GM18505 (cell line): ENCODE results near the gene SLC37A4.
A peak's percentile ranks its signal among the peaks of the same experiment; 100 is the strongest.
"Not testable (repeated sequence)": the region's sequence is repeated elsewhere in the genome, so short reads cannot be mapped to it uniquely, and the experiment has no call there.

Source experiments
- ATAC-seq: cut with Tn5 transposase; IDR thresholded peaks from one replicate; pipeline ENCODE4 v1.9.1; 2021; ENCODE audit not compliant: unreplicated experiment
- POLR2A ChIP-seq: IDR thresholded peaks from 4 replicates; pipeline ENCODE4 v1.6.1; 2011; ENCODE audit warnings: borderline replicate concordance; ENCODE audit not compliant: insufficient read depth, insufficient read length; ENCODE audit errors: extremely low read depth

Gene SLC37A4

DNA sequence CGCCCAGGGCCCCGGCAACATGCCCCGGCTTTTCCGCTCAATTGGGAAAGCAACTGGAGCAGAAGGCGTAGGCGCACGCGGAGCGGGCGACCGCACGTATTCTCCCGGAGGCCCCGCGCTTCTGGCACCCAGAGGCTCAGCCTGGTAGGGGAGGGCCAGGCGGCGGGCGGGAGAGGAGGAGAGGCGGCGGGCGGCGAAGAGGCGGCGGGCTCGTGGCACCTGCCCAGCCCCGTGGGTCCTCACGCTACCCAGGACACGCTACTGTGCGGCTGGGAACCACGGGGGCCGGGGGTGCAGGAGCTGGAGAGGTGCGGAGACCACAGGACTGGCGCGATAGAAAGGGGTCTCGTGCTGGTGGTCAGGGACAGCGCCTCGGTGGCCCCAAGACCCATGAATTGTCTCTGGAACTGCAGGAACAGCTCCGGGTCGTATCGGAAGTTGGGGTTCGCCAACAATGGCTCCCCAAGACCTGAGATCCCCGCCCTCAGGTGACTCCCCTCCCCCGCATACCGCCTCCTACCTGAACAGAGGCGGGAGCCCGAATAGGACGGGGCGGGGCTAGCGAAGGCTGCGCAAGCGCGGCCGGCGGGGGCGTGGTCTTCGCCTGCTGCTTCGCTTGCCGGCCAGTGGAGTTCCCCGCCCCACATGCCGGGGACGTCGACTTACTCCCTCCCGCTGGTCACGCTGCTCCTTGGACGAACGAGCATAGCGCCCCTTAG lies at the start of gene SLC37A4:
Gene SLC37A4, minus strand, starts transcription at position 549 of the 719 bp plus-strand sequence.
- ATAC-seq = peak; percentile 93
- TF ChIP-seq POLR2A = peak; percentile 71

DNA sequence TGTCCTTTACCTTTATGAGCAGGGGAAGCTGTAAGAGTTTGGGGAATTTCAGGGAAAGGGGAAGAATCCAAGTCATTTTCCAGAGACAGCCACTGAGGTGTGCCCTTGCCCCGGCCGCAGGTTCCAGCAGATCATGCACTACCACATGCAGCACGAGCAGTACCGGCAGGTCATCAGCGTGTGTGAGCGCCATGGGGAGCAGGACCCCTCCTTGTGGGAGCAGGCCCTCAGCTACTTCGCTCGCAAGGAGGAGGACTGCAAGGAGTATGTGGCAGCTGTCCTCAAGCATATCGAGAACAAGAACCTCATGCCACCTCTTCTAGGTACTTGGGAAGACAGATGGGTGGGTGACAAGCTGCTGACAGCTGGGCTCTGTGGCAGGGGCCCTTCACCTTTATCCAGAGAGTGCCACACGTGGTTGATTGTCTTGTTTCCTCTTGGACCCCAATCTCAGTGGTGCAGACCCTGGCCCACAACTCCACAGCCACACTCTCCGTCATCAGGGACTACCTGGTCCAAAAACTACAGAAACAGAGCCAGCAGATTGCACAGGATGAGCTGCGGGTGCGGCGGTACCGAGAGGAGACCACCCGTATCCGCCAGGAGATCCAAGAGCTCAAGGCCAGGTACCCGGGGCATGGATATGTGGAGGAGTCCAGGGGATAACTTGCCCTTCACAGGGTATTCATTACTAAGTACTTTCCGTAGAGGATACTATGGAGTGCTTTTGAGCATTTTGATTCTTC lies 48.2 kb upstream of the SLC37A4 start:
- no peak for ATAC-seq
- TF ChIP-seq POLR2A = no peak

DNA sequence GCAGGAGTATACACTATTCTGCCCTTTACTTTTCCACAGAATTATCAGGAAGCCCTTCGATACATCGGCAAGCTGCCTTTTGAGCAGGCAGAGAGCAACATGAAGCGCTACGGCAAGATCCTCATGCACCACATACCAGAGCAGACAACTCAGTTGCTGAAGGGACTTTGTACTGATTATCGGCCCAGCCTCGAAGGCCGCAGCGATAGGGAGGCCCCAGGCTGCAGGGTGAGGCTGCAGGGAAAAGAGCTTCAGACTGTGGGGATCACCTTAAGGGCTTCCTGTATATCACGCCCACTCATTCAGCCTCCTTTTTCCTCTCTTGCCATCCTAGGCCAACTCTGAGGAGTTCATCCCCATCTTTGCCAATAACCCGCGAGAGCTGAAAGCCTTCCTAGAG lies 47.2 kb upstream of the SLC37A4 start:
- ATAC-seq = no peak
- no peak for TF ChIP-seq POLR2A

DNA sequence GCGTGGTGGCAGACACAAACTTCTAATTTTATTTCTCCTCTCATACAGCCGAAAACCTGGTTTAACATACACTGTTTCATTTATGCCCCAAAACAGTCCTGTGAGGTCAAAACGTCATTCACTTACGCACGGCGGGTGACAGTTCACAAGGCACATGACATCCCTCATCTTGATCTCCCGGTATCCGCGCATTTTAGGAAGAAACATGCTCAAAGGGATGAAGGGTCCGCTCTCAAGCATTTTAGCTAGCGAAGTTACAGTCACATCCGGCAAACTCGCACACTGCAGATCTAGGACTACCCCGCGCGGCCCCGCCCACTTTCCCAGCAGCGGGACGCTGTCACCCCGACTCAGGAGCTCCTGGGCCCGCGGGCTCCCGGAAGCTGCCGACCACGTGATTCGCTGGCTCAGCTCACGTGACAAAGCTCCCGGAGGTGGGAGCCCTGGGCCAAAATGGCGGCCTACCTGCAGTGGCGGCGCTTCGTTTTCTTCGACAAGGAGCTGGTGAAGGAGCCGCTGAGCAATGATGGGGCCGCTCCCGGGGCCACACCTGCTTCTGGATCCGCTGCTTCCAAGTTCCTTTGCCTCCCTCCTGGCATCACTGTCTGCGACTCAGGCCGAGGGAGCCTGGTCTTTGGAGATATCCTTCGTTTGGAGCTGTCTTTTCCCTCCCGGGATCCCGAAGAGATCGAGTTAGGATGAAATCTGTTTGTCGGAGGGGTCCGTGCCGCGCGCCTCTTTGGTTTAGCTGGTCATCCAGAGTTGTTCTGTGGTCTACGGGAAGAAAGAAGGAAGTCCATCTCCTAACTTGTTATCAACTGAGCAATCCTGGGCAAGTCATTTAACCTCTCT lies 36.9 kb upstream of the SLC37A4 start, which contains the start of gene VPS11:
Gene VPS11, plus strand, starts transcription at position 448 of the 852 bp plus-strand sequence. Its CDS starts 6 bp downstream, at position 454.
- TF ChIP-seq POLR2A = peak; percentile 91
- ATAC-seq = peak; percentile 90

DNA sequence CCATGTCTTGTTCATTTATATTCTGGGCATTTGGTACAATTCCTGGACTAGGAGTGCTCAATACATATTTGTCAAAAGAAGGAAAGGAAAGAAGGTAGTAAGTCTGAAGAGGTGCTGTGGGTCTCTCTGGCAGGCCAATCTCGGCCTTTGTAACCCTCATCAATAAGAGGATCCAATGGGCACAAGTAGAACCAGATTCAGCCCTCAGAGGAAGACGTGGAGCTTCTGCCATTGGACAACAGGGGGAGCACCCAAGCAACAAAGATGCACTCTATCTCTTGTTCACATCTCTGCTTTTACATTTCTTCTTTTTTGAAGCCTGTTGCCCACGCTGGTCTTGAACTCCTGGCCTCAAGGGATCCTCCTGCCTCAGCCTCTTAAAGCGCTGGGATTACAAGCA lies 34.7 kb upstream of the SLC37A4 start:
- no peak for ATAC-seq

DNA sequence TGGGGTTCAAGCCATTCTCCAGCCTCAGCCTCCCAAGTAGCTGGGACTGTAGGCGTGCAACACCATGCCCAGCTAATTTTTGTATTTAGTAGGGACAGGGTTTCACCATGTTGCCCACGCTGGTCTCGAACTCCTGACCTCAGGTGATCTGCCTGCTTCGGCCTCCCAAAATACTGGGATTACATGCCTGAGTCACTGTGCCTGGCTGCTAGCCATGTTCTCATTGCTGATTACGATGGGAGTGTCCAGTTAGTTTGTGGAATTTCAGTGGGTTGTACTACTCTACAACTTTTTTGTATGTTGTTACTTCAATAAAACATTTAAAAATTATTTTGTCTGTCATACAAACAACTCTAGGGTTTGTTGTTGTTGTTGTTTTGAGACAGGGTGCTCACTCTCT lies 32.1 kb upstream of the SLC37A4 start:
- no peak for TF ChIP-seq POLR2A

More for the DNA sequence above, 34.7 kb upstream of the SLC37A4 start:
- TF ChIP-seq POLR2A = no peak

DNA sequence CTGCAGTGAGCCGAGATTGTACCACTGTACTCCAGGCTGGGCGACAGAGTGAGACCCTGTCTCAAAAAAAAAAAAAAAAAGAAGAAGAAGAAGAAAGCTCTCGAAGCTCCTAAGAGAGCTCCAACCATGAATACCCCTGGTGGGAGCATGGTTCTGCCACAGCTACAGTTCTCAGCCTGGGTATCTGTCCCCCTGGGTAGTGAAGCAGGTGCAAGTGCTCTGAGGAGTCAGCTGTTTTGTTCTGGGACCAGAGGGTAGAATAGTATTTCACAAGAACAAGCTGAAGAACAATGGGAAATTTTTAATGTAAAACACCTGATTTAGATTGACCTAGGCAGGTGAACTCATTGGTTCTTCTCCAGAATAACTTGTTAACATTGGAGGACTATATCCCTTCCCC lies 30.6 kb upstream of the SLC37A4 start:
- no peak for ATAC-seq
- TF ChIP-seq POLR2A = no peak

More for the DNA sequence above, 32.1 kb upstream of the SLC37A4 start:
- ATAC-seq = no peak

DNA sequence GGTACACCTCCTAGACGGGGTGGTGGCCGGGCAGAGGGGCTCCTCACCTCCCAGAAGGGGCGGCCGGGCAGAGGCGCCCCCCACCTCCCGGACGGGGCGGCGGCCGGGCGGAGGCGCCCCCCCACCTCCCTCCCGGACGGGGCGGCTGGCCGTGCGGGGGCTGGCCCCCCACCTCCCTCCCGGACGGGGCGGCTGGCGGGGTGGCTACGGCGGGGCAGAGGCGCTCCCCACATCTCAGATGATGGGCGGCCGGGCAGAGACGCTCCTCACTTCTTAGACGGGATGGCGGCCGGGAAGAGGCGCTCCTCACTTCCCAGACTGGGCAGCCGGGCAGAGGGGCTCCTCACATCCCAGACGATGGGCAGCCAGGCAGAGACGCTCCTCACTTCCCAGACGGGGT lies 28.5 kb upstream of the SLC37A4 start:
- not testable (repeated sequence) for ATAC-seq

DNA sequence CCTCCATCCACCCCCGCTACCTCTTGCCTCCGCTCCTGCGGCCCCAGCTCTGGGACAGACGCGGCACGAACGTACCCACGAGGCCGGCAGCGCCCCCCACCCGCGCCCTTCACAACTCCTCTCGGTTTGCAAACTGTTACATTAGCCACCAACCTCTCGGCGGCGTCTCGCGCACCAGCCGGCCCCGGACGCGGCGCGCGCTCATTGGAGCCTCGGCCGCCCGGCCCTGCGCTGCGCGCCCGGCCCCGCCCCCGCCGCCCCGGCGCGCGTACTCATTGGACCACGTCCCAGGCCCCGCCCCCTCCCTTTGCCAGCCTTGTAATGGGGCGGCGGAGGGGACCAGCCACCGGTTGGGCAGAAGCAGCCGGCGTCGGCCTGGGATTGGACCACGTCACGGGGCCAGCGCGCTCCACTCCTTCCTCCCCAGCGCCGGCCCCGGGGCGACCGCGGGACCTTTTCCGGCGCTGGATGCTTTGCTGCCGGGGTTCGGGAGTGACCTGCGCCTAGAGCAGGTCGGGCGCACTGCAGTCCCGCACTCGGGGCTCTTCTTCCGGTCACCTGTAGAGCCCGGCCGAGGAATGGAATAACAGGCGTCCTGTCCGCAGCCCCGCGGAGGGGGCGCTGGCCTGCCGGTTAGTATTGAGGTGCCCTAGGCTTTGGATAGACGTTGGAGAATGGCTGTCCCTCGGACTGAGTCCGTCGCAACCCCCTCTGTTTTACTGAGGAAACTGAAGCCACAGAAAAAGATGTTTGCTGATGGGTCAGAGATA lies 26.5 kb upstream of the SLC37A4 start, which contains the start of gene HYOU1:
Gene HYOU1, minus strand, starts transcription at position 206 of the 770 bp plus-strand sequence. CDS start 1,045 bp downstream, outside the sequence.
- peak; percentile 84 for TF ChIP-seq POLR2A
- peak; percentile 92 for ATAC-seq

DNA sequence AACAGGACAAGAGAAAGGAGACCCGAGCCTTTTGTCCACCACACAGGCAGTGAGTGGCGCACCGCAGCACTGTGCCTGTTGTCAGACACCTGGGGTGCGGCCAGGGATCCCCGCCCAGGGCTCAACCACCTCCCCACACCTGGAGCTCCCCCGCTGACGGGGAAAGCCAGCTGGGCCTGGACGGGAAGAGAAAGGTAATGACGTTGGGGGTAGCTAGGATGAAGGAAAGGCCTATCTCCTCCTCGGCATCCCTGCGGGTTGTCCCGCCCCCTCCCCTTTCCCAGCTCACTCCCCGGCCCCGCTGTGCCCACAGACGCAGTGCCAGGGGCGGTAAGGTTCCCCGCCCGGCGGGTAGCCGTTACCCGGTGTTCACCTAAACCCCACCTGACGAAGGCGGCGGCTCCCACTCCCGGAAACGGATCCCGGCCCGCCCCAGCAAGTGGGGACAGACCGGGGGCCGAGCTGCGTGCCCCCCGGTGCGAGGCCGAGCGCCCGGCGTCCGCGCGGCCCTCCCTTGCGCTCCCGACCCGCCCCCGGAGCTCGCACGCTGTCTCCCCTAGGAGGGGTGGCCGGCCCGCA lies 25.8 kb upstream of the SLC37A4 start:
- ATAC-seq = peak; percentile 4
- no peak for TF ChIP-seq POLR2A

DNA sequence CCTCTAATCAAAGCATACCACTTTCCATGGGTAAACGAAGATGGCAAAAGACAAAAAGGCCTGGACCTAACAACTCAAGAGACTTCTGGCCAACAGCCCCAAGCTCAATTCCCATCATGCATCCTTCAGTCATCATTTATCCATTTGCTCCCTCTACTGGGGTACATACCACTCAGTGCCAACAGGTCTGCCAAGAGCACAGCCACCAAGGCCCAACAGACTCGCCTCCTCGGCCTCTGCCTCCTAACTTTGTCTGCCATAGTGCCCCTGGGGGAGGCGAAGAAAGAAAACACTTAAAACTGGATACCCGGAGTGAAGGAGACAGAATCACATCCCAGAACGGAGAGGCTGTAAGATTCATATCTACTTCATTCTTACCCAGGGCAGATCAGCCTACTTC lies 25.2 kb upstream of the SLC37A4 start:
- TF ChIP-seq POLR2A = no peak
- ATAC-seq = no peak

DNA sequence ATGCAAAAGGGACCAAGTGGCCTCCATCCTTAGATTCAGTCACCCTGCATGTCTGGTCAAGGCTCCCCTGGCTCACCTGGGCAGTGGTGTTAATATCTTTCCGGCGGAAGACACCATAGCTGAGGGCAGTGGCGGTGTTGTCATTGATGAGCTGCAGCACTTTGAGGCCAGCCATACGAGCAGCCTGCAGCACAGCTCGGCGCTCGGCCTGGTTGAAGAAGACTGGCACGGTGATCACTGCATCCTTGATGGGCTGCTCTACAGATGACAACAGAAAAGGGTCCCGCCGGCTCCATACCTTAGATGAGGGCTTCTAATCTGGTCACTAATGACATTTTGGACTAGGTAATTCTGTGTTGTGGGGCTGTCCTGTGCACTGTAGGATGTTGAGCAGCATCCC lies 23.7 kb upstream of the SLC37A4 start:
- no peak for ATAC-seq
- no peak for TF ChIP-seq POLR2A
